ENCODE measurements around the gene MAP2K2.

- TF ChIP-seq CTCF (IDR thresholded peaks at IDR 0.05): no peak
- no peak for TF ChIP-seq EP300 (IDR thresholded peaks at IDR 0.05; ENCODE audit: low read depth)
Measured at GRCh38 chr19:4113398-4114088, 10.4 kb downstream of the MAP2K2 start.
